Keratinocyte (primary cell): ENCODE measurements around the gene TPBGL. TPM values are rescaled to one million over a fixed set of nuclear protein-coding genes. Genes with fewer than 3 reads are reported as not detected.

Experiments
- DNase-seq: peaks from one replicate; pipeline ENCODE4 v3.0.0-alpha.2; 2011; ENCODE audit warnings: low read depth, missing footprints, low spot score
- FAIRE-seq: peaks from 2 replicates; lab custom pipeline; 2011; peaks lifted over from hg19 to GRCh38; lab: Jason Lieb, UNC
- H2AFZ ChIP-seq: 2 replicates; pipeline ENCODE4 v1.6.0; 2012; ENCODE audit warnings: low read length, control low read depth, inconsistent platforms; ENCODE audit not compliant: control insufficient read depth
- H3K27ac ChIP-seq: 2 replicates; pipeline ENCODE4 v1.5.1; 2011; ENCODE audit warnings: low read length; ENCODE audit not compliant: control insufficient read depth, insufficient read depth
- H3K27me3 ChIP-seq: 3 replicates; pipeline ENCODE4 v1.6.0; 2011; ENCODE audit warnings: low read length; ENCODE audit not compliant: control insufficient read depth, insufficient read depth; ENCODE audit errors: extremely low read depth
- H3K36me3 ChIP-seq, 2 experiments: 2 replicates in 1 of 2; 3 replicates in 1 of 2; pipeline ENCODE4 v1.5.1; 2011; ENCODE audit warnings: low read length in 2 of 2, mild to moderate bottlenecking in 1 of 2; ENCODE audit not compliant: control insufficient read depth in 2 of 2, insufficient read depth in 2 of 2; ENCODE audit errors: extremely low read depth in 1 of 2
- H3K4me1 ChIP-seq: 3 replicates; pipeline ENCODE4 v1.5.1; 2011; ENCODE audit warnings: low read length; ENCODE audit not compliant: control insufficient read depth, insufficient read depth; ENCODE audit errors: extremely low read depth
- H3K4me2 ChIP-seq: 3 replicates; pipeline ENCODE4 v1.6.0; 2011; ENCODE audit warnings: low read depth, low read length; ENCODE audit not compliant: control insufficient read depth, insufficient read depth; ENCODE audit errors: extremely low read depth
- H3K4me3 ChIP-seq, 3 experiments: fragments of 200-600 bp in 1 of 3; sonication (generic) in 1 of 3; 2 replicates in 2 of 3; 3 replicates in 1 of 3; pipeline ENCODE4 v1.5.1; 2011 to 2016; ENCODE audit warnings: low read length in 3 of 3, mild to moderate bottlenecking in 3 of 3, control low read depth in 2 of 3, inconsistent platforms in 1 of 3, low read depth in 1 of 3, mixed read lengths in 1 of 3, mixed run types in 1 of 3, moderate library complexity in 1 of 3; ENCODE audit not compliant: control insufficient read depth in 2 of 3, insufficient read depth in 2 of 3; ENCODE audit errors: extremely low read depth in 1 of 3
- H3K79me2 ChIP-seq: 2 replicates; pipeline ENCODE4 v1.6.0; 2012; ENCODE audit warnings: low read length; ENCODE audit not compliant: control insufficient read depth, insufficient read depth
- H3K9ac ChIP-seq: 3 replicates; pipeline ENCODE4 v1.6.0; 2011; ENCODE audit warnings: low read length; ENCODE audit not compliant: control insufficient read depth, insufficient read depth; ENCODE audit errors: extremely low read depth
- H3K9me1 ChIP-seq: 3 replicates; pipeline ENCODE4 v1.6.0; 2011; ENCODE audit warnings: low read length; ENCODE audit not compliant: control insufficient read depth, insufficient read depth; ENCODE audit errors: extremely low read depth
- H3K9me3 ChIP-seq: 2 replicates; pipeline ENCODE4 v1.5.1; 2012; ENCODE audit warnings: low read depth, low read length; ENCODE audit not compliant: control insufficient read depth
- H4K20me1 ChIP-seq: 3 replicates; pipeline ENCODE4 v1.6.0; 2011; ENCODE audit warnings: low read length; ENCODE audit not compliant: control insufficient read depth, insufficient read depth; ENCODE audit errors: extremely low read depth
- CTCF ChIP-seq, 3 experiments: IDR thresholded peaks in 1 of 3; conservative IDR thresholded peaks in 1 of 3; optimal IDR thresholded peaks in 1 of 3; 2 replicates in 2 of 3; 3 replicates in 1 of 3; pipeline versions ENCODE3 to v1.5.1; 2011; ENCODE audit warnings: low read length in 3 of 3, mild to moderate bottlenecking in 3 of 3, moderate library complexity in 2 of 3, control low read depth in 1 of 3, inconsistent platforms in 1 of 3; ENCODE audit not compliant: insufficient read depth in 2 of 3; ENCODE audit errors: extremely low read depth in 1 of 3
- EZH2 ChIP-seq: IDR thresholded peaks from one replicate; pipeline ENCODE4 v1.6.1; 2012; ENCODE audit warnings: inconsistent platforms, mild to moderate bottlenecking, low read length, moderate library complexity
- dilution Hi-C: fragments of 300-500 bp; cut with MboI; formaldehyde crosslinking; loops from one replicate; pipeline ENCODE4 v1.7.0; 2020; ENCODE audit warnings: low sequenced_read_pairs; ENCODE audit not compliant: extremely low pct_ligation_motif_present
- polyA plus RNA-seq, 5 experiments: library from polyadenylated mRNA; depleted of rRNA in 3 of 5; stranded (reverse) in 3 of 5; stranded (forward) in 1 of 5; unstranded in 1 of 5; fragments of >200 nt; gene quantifications; 1 replicate in 1 of 5; 2 replicates in 3 of 5; 3 replicates in 1 of 5; pipeline versions ENCODE4 v1.2.1 to v1.2.3, GENCODE V29; 2011 to 2012; ENCODE audit warnings: missing spikeins in 2 of 5, low read depth in 1 of 5, low replicate concordance in 1 of 5

The TPBGL gene
- polyA plus RNA-seq, 1 donor (not counting 4 experiments of a cell fraction or from before 2014, with no cell fraction given): not detected

GRCh38 chr11:75200051-75200450 is 40.5 kb upstream of the TPBGL start:
- no peak overlapping the region for H3K9ac ChIP-seq
- H3K9me3 ChIP-seq: no peaks in the 10 kb centered on the region
- H3K4me1 ChIP-seq: no peaks in the 10 kb centered on the region
- no peaks in the 10 kb centered on the region for H4K20me1 ChIP-seq
- no peaks in the 10 kb centered on the region for H3K9me1 ChIP-seq
- H3K4me2 ChIP-seq: no peak overlapping the region
- DNase-seq (no peak), FAIRE-seq (no peak)
- TF ChIP-seq EZH2: no peak
- no peak for TF ChIP-seq CTCF (optimal IDR thresholded peaks at IDR 0.05 in 1 of 3, IDR thresholded peaks at IDR 0.05 in 1 of 3, conservative IDR thresholded peaks at IDR 0.05 in 1 of 3; ENCODE audit: extremely low read depth in 1 of 3, insufficient read depth in 2 of 3, low read length in 3 of 3)
- no peak overlapping the region for H3K27ac ChIP-seq
- no peak overlapping the region for H2AFZ ChIP-seq
- H3K36me3 ChIP-seq: no peaks in the 10 kb centered on the region
- H3K4me3 ChIP-seq: no peak overlapping the region
- no peaks in the 10 kb centered on the region for H3K79me2 ChIP-seq
- peaks cover 33% of the 10 kb centered on the region for H3K27me3 ChIP-seq
- dilution Hi-C loops: loop anchor here (25.0 kb wide), 1 partner anchor 163 kb away; no protein-coding TSS in a partner anchor

- no peak overlapping the region for H3K9ac ChIP-seq
- no peak overlapping the region for H3K4me3 ChIP-seq
- H3K36me3 ChIP-seq: no peaks in the 10 kb centered on the region
- no peaks in the 10 kb centered on the region for H3K4me1 ChIP-seq
- no peak overlapping the region for H2AFZ ChIP-seq
- dilution Hi-C loops: loop anchor here (25.0 kb wide), 1 partner anchor 163 kb away; no protein-coding TSS in a partner anchor
- DNase-seq (no peak), FAIRE-seq (no peak)
- H3K9me3 ChIP-seq: no peaks in the 10 kb centered on the region
- no peak overlapping the region for H3K4me2 ChIP-seq
- no peak overlapping the region for H3K27ac ChIP-seq
- no peak for TF ChIP-seq CTCF (optimal IDR thresholded peaks at IDR 0.05 in 1 of 3, IDR thresholded peaks at IDR 0.05 in 1 of 3, conservative IDR thresholded peaks at IDR 0.05 in 1 of 3; ENCODE audit: extremely low read depth in 1 of 3, insufficient read depth in 2 of 3, low read length in 3 of 3)
- TF ChIP-seq EZH2: no peak
- peaks cover 28% of the 10 kb centered on the region for H3K27me3 ChIP-seq
- H3K9me1 ChIP-seq: no peaks in the 10 kb centered on the region
- H4K20me1 ChIP-seq: peaks cover 2% of the 10 kb centered on the region
- no peaks in the 10 kb centered on the region for H3K79me2 ChIP-seq
Observed at GRCh38 chr11:75200531-75200930, 40.0 kb upstream of the TPBGL start.
